GM12873 (cell line): ENCODE measurements around the gene SLC22A23.

Experiments used
- TF ChIP-seq, protein P1 (sequence below): IDR thresholded peaks from 2 replicates; pipeline ENCODE4 v1.5.1; 2012; ENCODE audit warnings: low read depth, mild to moderate bottlenecking, moderate library complexity, low read length, control low read depth; ENCODE audit not compliant: insufficient read depth; ENCODE audit errors: missing control alignments

The SLC22A23 gene

DNA sequence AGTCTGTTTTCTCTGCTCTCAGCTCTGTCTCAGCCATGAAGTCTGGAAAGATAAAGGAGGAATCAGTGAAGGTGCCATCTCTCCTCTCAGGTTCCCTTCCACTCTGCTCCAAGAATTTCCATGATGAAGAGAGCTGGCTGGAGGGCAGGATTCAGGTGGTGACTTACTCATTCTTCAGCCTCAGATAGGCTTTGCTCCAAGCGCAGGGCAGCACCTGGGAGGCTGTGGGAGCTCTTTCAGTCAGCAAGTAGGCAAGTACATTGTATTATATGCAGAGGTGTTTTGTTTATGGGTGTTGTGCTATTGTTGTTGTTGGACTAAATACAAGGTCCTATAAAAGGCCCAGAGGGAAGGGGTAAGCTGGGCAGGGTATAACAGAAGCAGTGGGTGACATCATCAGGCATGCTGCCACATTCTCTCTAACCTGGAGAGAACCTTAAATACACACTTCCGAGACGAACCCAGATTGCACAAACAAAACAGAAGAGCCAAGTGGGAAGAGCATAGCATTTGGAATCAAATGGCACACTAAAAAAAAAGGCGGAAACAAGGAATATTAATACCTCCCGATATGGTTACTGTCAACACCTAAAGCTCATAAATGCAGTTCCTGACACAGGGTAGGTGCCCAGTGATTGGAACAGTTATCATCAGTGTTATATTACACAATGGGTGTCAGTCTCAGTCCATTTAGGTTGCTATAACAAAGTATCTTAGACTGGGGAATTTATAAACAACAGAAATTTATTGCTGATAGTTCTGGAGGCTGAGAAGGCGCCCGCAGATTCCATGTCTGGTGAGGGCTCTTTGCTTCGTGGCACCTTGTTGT, 212.6 kb downstream of the SLC22A23 start:
- TF ChIP-seq, protein P1, sequence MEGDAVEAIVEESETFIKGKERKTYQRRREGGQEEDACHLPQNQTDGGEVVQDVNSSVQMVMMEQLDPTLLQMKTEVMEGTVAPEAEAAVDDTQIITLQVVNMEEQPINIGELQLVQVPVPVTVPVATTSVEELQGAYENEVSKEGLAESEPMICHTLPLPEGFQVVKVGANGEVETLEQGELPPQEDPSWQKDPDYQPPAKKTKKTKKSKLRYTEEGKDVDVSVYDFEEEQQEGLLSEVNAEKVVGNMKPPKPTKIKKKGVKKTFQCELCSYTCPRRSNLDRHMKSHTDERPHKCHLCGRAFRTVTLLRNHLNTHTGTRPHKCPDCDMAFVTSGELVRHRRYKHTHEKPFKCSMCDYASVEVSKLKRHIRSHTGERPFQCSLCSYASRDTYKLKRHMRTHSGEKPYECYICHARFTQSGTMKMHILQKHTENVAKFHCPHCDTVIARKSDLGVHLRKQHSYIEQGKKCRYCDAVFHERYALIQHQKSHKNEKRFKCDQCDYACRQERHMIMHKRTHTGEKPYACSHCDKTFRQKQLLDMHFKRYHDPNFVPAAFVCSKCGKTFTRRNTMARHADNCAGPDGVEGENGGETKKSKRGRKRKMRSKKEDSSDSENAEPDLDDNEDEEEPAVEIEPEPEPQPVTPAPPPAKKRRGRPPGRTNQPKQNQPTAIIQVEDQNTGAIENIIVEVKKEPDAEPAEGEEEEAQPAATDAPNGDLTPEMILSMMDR: no peak

DNA sequence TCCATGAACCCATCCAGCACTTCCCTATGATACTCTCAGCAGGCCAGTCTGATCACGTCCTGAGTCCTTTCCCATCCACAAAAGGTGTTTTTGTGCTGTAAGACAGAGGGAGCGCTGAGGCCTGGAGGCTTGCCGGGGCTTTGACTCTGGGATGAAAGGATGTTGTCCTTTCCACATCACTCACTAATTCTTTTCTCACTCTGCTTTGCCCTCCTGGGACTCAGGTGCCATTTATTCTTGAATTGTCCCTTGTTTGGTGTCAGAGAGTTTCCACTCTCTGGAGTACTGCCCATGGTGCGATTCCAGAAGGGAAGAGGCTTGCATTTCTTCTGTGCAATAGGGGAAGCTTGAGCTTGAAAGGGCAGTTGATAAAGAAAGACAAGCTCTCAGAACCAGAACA, 214.1 kb downstream of the SLC22A23 start:
- TF ChIP-seq, protein P1: no peak

DNA sequence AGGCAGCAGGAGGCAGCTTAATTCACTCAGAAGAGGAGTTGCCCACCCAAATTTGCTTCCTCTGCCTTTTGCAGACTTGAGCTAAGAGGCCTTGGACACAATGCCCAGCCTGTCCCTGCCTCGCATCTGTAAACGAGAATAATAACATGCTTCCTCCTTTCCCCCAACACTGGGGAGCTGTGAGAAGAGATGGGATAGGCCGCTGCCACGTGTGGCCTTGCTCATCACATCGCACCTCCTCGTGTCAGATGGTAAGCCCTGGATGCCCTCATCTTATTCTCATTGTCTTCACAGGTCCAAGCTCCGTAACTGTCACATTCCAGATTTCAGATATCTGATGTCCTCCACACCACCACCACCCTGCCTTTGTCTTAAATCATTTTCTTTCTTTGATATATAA, 216.3 kb downstream of the SLC22A23 start:
- TF ChIP-seq, protein P1: no peak

DNA sequence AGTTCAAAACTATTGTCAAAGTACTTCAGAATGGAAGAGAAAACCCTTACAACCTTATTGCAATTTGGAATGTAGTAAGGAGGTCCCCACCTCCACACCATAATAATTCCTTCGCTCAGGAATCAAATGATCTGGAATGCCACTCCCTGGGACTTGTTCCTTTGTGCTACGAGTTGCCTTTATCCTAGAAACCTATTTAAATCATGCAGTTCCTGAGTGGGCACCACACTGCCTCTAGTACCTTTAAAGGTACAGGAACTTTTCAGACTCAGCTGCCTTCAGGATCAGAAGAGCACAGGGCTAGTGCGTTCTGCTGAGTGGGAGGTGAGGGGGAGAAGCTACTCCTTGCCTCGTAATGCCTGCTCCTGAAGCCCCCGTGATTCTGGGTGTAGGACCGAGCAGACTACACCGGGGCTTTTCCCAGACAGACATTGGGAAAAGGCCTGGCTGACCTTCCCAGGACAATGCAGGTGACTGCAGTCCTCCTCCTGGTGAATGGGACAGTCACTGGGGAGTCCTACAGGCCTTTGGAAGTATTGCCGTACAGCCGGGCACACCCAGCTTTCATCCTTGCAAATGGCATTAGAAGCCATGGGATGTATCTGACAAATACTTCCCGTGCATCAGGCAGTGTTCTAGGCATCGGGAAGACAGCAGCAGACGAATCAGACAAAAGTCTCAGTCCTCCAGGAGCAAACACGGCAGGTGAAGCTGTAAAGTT, 217.6 kb downstream of the SLC22A23 start:
- TF ChIP-seq, protein P1: peak; percentile 37

DNA sequence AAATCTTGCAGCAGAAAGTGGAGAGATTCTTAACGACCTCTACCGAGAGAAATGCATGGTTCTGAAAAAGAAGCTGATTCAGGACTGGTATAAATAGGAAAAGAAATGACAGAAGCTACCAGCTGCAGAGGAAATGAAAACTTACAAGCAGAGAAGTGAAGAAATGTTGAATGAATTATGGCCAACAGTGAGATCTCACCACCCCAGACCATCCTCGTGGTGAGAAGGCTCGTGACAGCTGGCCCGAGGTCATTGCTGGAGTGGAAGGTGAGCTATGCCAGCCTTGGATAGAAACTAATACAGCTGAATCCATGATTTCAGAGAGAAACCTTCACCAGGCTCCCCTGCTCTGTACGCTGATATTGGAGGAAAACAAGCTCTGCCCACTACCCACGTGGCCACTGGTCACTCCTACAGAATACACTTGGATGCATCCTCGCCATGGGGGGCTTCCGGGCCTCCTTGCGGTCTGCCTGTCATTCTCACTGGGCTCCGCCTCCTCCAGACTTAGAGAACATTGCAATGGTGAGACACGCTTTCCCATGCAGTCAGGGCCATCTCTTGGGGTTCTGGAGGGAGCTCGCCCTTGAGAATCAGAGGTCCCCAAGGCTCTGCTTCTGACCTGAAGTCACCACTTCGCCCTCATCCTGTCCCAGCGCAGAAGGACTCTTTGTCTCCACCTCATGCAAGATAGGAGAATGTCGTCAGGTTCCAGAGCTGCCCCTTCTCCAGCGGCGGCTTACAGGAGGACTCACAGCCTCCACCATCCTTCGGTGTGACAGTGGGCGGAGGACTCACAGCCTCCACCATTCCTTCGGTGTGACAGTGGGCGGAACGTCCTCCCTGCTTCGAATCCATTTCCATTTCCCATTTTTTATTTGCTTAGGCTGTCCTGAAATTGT, 218.8 kb downstream of the SLC22A23 start:
- TF ChIP-seq, protein P1: no peak

DNA sequence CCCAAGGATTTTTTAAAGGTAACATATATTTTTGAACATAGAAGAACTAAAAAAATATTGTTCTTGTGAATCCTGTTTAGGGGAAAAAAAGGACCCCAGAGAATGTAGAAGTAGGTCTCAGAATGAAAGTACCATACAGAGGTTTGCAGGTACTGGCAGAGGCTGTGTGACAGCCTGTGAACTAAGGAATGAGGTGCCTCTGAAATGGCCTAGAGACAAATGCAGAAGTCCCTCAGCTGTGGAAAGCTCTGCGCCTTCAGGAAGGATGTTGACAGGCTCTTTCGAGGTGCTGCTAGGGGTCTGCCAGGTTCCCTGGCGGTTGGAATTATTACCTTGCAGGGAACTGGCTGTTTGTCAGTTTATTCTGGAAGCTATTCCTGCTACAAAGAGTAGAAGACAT, 220.8 kb downstream of the SLC22A23 start:
- TF ChIP-seq, protein P1: no peak
